Measurements from ENCODE around the gene SYP.

GRCh38 chrX:49232525-49232924 lies 32.5 kb upstream of the SYP start:
- TF ChIP-seq EZH2 (IDR thresholded peaks at IDR 0.05; ENCODE audit: borderline replicate concordance, low read depth, low read length, severe bottlenecking) (no peak), CTCF (IDR thresholded peaks at IDR 0.05; ENCODE audit: borderline replicate concordance, extremely low read depth, low read length, poor library complexity, severe bottlenecking) (no peak)
